ENCODE measurements around the gene TPI1.

DNA sequence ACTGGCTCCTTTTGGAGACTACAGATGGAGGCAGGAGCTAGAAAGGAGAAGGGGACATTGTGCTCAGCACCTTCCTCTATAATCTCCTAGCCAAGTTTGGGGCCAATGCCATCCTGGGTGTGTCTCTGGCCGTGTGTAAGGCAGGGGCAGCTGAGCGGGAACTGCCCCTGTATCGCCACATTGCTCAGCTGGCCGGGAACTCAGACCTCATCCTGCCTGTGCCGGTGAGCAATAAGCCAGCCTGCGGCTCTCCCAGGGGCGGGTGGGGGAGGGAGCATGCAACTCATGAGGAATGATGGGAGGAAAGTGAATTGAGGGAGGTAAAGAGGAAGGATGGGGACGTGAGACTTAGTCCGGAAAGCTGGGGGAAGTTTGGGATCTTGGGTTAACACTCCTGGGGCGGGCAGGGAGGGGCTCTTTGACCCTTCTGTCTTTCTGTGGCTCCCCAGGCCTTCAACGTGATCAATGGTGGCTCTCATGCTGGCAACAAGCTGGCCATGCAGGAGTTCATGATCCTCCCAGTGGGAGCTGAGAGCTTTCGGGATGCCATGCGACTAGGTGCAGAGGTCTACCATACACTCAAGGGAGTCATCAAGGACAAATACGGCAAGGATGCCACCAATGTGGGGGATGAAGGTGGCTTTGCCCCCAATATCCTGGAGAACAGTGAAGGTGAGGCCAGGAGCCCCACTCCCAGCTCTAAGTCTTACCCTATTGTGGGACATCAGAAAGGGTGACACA, 50.3 kb downstream of the TPI1 start:
- TF ChIP-seq, protein P1, sequence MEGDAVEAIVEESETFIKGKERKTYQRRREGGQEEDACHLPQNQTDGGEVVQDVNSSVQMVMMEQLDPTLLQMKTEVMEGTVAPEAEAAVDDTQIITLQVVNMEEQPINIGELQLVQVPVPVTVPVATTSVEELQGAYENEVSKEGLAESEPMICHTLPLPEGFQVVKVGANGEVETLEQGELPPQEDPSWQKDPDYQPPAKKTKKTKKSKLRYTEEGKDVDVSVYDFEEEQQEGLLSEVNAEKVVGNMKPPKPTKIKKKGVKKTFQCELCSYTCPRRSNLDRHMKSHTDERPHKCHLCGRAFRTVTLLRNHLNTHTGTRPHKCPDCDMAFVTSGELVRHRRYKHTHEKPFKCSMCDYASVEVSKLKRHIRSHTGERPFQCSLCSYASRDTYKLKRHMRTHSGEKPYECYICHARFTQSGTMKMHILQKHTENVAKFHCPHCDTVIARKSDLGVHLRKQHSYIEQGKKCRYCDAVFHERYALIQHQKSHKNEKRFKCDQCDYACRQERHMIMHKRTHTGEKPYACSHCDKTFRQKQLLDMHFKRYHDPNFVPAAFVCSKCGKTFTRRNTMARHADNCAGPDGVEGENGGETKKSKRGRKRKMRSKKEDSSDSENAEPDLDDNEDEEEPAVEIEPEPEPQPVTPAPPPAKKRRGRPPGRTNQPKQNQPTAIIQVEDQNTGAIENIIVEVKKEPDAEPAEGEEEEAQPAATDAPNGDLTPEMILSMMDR (IDR thresholded peaks at IDR 0.05 in 8 of 11, conservative IDR thresholded peaks at IDR 0.05 in 3 of 11) = no peak
- no peak for TF ChIP-seq POLR2A (IDR thresholded peaks at IDR 0.05)
